PC-9 (cell line): Measurements from ENCODE around the gene GNB1. TPM values are rescaled to one million over a fixed set of nuclear protein-coding genes. Genes with fewer than 3 reads are reported as not detected.

Source experiments
- BruUV-seq: library from RNA; stranded (reverse); fragments of 400-500 nt; replicated peaks from 2 replicates; lab custom pipeline; 2021; lab: Mats Ljungman, UMichigan
- CTCF ChIA-PET: fragments of 300-600 bp; sonication (Branson Sonifier 250); formaldehyde crosslinking; loops from one replicate; lab custom pipeline; 2022; ENCODE audit warnings: antibody characterized with exemption; lab: Charles Lee
- POLR2A ChIA-PET: fragments of 300-600 bp; sonication (Branson Sonifier 250); formaldehyde crosslinking; loops from one replicate; lab custom pipeline; 2022; ENCODE audit warnings: antibody characterized with exemption; ENCODE audit not compliant: unreplicated experiment; lab: Charles Lee
- DNase-seq, 2 experiments: peaks; one replicate each; pipeline versions ENCODE4 v3.0.0 to v3.0.0-alpha.2; 2015 to 2022; ENCODE audit warnings: mixed read lengths in 1 of 2
- H2AFZ ChIP-seq: fragments of 200-600 bp; sonication (generic); 2 replicates; pipeline ENCODE4 v1.8.1; 2017; ENCODE audit warnings: antibody characterized with exemption
- H3F3A ChIP-seq: fragments of 200-600 bp; sonication (generic); 2 replicates; pipeline ENCODE4 v1.8.1; 2017; ENCODE audit warnings: antibody characterized with exemption, mild to moderate bottlenecking, low read depth; ENCODE audit not compliant: insufficient read depth
- H3K27ac ChIP-seq: fragments of 200-600 bp; sonication (generic); 2 replicates; pipeline ENCODE4 v1.6.1; 2016; ENCODE audit warnings: mixed run types
- H3K27me3 ChIP-seq: fragments of 200-600 bp; sonication (generic); 2 replicates; pipeline ENCODE4 v1.6.1; 2016; ENCODE audit warnings: low read depth, mixed run types; ENCODE audit not compliant: insufficient read depth
- H3K36me3 ChIP-seq: fragments of 200-600 bp; sonication (generic); 2 replicates; pipeline ENCODE4 v1.6.1; 2016; ENCODE audit warnings: low read depth, mixed run types
- H3K4me1 ChIP-seq: fragments of 200-600 bp; sonication (generic); replicated peaks from 2 replicates; pipeline ENCODE4 v1.6.1; 2016; ENCODE audit warnings: mixed run types; ENCODE audit not compliant: insufficient read depth
- H3K4me2 ChIP-seq: fragments of 200-600 bp; sonication (generic); 2 replicates; pipeline ENCODE4 v1.6.1; 2017; ENCODE audit warnings: mixed run types
- H3K4me3 ChIP-seq: fragments of 200-600 bp; sonication (generic); 2 replicates; pipeline ENCODE4 v1.6.1; 2016; ENCODE audit warnings: mixed run types
- H3K79me2 ChIP-seq: fragments of 200-600 bp; sonication (generic); 2 replicates; pipeline ENCODE4 v1.6.1; 2017; ENCODE audit warnings: low read depth, mixed run types
- H3K9me2 ChIP-seq: fragments of 200-600 bp; sonication (generic); 2 replicates; pipeline ENCODE4 v1.8.1; 2017; ENCODE audit warnings: mild to moderate bottlenecking; ENCODE audit not compliant: insufficient read depth
- H3K9me3 ChIP-seq: fragments of 200-600 bp; sonication (generic); 2 replicates; pipeline ENCODE4 v1.8.1; 2016; ENCODE audit warnings: low read depth; ENCODE audit not compliant: insufficient read depth
- H4K20me1 ChIP-seq: fragments of 200-600 bp; sonication (generic); 2 replicates; pipeline ENCODE4 v1.8.1; 2017; ENCODE audit not compliant: insufficient read depth
- CTCF ChIP-seq: fragments of 200-600 bp; sonication (generic); conservative IDR thresholded peaks from 2 replicates; pipeline ENCODE4 v1.6.1; 2017; ENCODE audit warnings: mixed run types, antibody characterized with exemption, mild to moderate bottlenecking, moderate library complexity
- EZH2 ChIP-seq: fragments of 200-600 bp; sonication (generic); IDR thresholded peaks from 2 replicates; pipeline ENCODE4 v1.8.0; 2017; ENCODE audit warnings: antibody characterized with exemption, low read depth
- intact Hi-C: fragments of 100-400 bp; cut with micrococcal nuclease; formaldehyde crosslinking; loops from one replicate; pipeline ENCODE4 v1.10.0; 2022; ENCODE audit not compliant: unreplicated experiment
- total RNA-seq: library from RNA; stranded (reverse); gene quantifications from 2 replicates; pipeline ENCODE4 v1.2.3, GENCODE V29; 2021

Gene GNB1
- total RNA-seq, 1 experiment from 2014 or later: 286 TPM

GRCh38 chr1:1914101-1914970, 23.4 kb upstream of the GNB1 start:
- Histone ChIP-seq H3K27me3 (no peaks in the 10 kb centered on the region), H3K79me2 (no peaks in the 10 kb centered on the region), H4K20me1 (no peaks in the 10 kb centered on the region), H3K9me3 (no peaks in the 10 kb centered on the region), H3K4me3 (no peak overlapping the region), H3K9me2 (no peaks in the 10 kb centered on the region), H2AFZ (no peak overlapping the region), H3K27ac (no peak overlapping the region), H3K4me1 (peaks cover 13% of the 10 kb centered on the region; the same call in 1 of the 2 replicates), H3K36me3 (no peaks in the 10 kb centered on the region), H3F3A (0 out of 2 replicates have a peak, but pooled peaks cover 8% of the 10 kb centered on the region), H3K4me2 (no peak overlapping the region)
- no TSS peak for BruUV-seq
- TF ChIP-seq CTCF (no peak), EZH2 (no peak)
- CTCF ChIA-PET: no interaction called here
- POLR2A ChIA-PET: no interaction called here
- DNase-seq: no peak
- intact Hi-C loops: no loop called here

DNA sequence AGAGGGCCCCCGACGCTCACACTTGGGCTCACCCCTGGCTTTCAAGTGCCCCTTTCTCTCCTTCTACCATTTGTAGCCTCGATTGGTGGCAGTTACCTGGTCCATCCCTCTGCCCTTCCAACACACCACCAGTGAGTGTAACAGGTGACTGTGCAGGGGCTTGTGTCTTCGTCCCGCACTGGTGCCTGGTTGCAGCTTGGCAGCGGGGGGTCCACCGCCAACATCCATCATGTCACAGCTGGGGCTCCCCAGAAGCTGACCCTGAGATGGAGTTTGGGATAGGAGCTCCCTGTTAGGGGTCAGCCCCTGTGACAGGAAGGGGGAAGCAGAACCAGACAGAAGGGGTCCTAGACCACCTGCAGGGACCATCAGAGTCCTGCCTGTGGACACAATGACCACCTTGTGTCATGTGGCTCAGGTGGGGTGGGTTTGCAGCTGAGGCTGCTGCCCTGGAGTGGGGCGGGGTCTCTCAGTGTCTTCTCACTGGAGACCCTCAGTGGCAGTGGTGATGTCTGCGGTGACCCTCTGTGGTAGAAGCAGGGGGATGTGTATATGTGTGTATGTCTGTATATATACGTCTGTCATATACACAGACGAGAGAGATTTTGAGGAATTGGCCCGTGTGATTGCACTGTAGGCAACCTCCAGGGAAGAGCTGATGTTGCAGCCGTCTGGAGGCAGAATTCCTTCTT, 20.6 kb upstream of the GNB1 start:
- Histone ChIP-seq H3K27me3 (no peaks in the 10 kb centered on the region), H2AFZ (no peak overlapping the region), H3K4me3 (no peak overlapping the region), H3F3A (0 out of 2 replicates have a peak, but pooled peaks cover 13% of the 10 kb centered on the region), H3K4me1 (peaks cover 12% of the 10 kb centered on the region; the same call in 1 of the 2 replicates), H4K20me1 (no peaks in the 10 kb centered on the region), H3K36me3 (no peaks in the 10 kb centered on the region), H3K4me2 (no peak overlapping the region), H3K9me3 (no peaks in the 10 kb centered on the region), H3K9me2 (no peaks in the 10 kb centered on the region), H3K27ac (no peak overlapping the region), H3K79me2 (no peaks in the 10 kb centered on the region)
- intact Hi-C loops: no loop called here
- TF ChIP-seq EZH2 (no peak), CTCF (no peak)
- no peak for DNase-seq
- ChIA-PET CTCF (interaction anchor here (0.6 kb wide), 1 partner anchor 291 kb away, joined by 3 read pairs; no protein-coding TSS in a partner anchor), POLR2A (no interaction called here)
- BruUV-seq: no TSS peak

DNA sequence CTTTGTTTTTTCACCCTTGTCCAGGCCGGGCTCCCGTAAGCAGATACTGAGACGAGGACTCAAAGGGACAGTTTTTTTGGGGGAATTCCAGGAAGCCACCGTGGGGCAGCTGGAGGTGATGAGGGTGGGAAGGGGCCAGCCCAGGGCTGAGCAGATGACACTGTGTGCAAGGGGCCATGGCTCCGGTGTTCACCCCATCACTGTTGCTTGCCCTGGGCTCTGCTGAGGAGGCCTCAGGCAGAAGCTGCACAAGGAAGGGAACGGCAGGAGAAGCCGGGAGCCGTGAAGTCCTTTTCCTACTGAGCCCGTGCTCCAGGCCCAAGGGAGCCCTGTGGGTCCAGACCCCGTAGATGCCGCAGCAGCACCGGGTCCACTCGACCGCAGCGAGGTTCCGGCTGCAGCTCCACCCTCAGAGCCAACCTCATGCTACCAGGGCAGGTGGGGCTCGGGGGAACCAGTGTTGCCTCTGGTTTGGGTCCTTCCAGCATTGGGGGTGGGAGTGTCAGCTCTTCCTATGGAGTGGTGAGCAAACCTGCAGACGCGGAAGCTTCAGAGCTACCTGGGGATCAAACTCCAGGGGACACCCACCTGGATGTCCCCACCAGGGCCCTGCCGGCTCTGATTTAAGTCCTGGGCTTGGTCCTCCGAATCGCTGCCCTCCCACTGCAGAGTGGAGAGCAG, 19.9 kb upstream of the GNB1 start:
- H3K4me1 ChIP-seq: peaks cover 12% of the 10 kb centered on the region; the same call in 1 of the 2 replicates
- H3F3A ChIP-seq: 0 out of 2 replicates have a peak, but pooled peaks cover 13% of the 10 kb centered on the region
- BruUV-seq: no TSS peak
- no peak overlapping the region for H3K4me2 ChIP-seq
- no peaks in the 10 kb centered on the region for H3K9me2 ChIP-seq
- DNase-seq: no peak
- CTCF ChIA-PET: interaction anchor here (0.6 kb wide), 2 partner anchors 257 to 291 kb away, joined by 3 to 4 read pairs; no protein-coding TSS in a partner anchor
- no peaks in the 10 kb centered on the region for H3K36me3 ChIP-seq
- no peak overlapping the region for H2AFZ ChIP-seq
- H3K4me3 ChIP-seq: no peak overlapping the region
- H3K79me2 ChIP-seq: no peaks in the 10 kb centered on the region
- TF ChIP-seq CTCF: no peak
- no peak for TF ChIP-seq EZH2
- H3K27me3 ChIP-seq: no peaks in the 10 kb centered on the region
- H3K9me3 ChIP-seq: no peaks in the 10 kb centered on the region
- no peak overlapping the region for H3K27ac ChIP-seq
- intact Hi-C loops: no loop called here
- POLR2A ChIA-PET: no interaction called here
- H4K20me1 ChIP-seq: no peaks in the 10 kb centered on the region
